PFSK-1 (cell line): ENCODE data around the gene CASP5.
A peak's percentile ranks its signal among the peaks of the same experiment; 100 is the strongest.

Experiments used
- FOXP2 ChIP-seq: optimal IDR thresholded peaks from 2 replicates; pipeline ENCODE3; 2011; ENCODE audit warnings: borderline replicate concordance, control low read depth, inconsistent platforms; ENCODE audit not compliant: insufficient read depth; ENCODE audit errors: extremely low read length, extremely low read depth
- POLR2AphosphoS5 ChIP-seq: IDR thresholded peaks from 2 replicates; pipeline ENCODE4 v1.6.1; 2012; ENCODE audit warnings: low read depth, mild to moderate bottlenecking, control low read depth, low read length, moderate library complexity
- REST ChIP-seq, 2 experiments: IDR thresholded peaks; 2 replicates each; pipeline versions ENCODE4 v1.6.1 to v1.8.0; 2011 to 2012; ENCODE audit warnings: low read depth in 2 of 2, low read length in 2 of 2, control low read depth in 1 of 2, inconsistent platforms in 1 of 2, mild to moderate bottlenecking in 1 of 2, moderate library complexity in 1 of 2; ENCODE audit not compliant: insufficient read depth in 1 of 2
- SIN3A ChIP-seq: IDR thresholded peaks from 2 replicates; pipeline ENCODE4 v1.6.1; 2012; ENCODE audit warnings: mild to moderate bottlenecking, low read length, moderate library complexity, borderline replicate concordance; ENCODE audit not compliant: insufficient read depth
- TAF1 ChIP-seq: IDR thresholded peaks from 2 replicates; pipeline ENCODE4 v1.6.1; 2012; ENCODE audit warnings: low read length, control low read depth, borderline replicate concordance; ENCODE audit not compliant: insufficient read depth

Gene CASP5

GRCh38 chr11:104968355-104968855 lies 54.6 kb downstream of the CASP5 start, which contains the start of gene CASP4:
Gene CASP4 (minus strand): TSS chr11:104968574. CDS start chr11:104968525, 49 bp downstream.
- TF ChIP-seq FOXP2 (no peak), POLR2AphosphoS5 (0 out of 2 replicates have a peak, but pooled peaks have one; percentile 24), SIN3A (peak; percentile 63; the same call in 1 of the 2 replicates), TAF1 (no peak), REST (IDR thresholded peaks at IDR 0.05; ENCODE audit: insufficient read depth in 1 of 2, low read depth in 2 of 2, low read length in 2 of 2) (no peak)

- TF ChIP-seq FOXP2 (no peak), POLR2AphosphoS5 (no peak), REST (IDR thresholded peaks at IDR 0.05; ENCODE audit: insufficient read depth in 1 of 2, low read depth in 2 of 2, low read length in 2 of 2) (no peak), SIN3A (no peak), TAF1 (no peak)
Measured at GRCh38 chr11:104967534-104968354, 55.2 kb downstream of the CASP5 start.

- TF ChIP-seq REST (IDR thresholded peaks at IDR 0.05; ENCODE audit: insufficient read depth in 1 of 2, low read depth in 2 of 2, low read length in 2 of 2) (no peak), SIN3A (no peak), POLR2AphosphoS5 (no peak), TAF1 (no peak), FOXP2 (no peak)
Measured at GRCh38 chr11:104965735-104966134, 57.2 kb downstream of the CASP5 start.

GRCh38 chr11:104964247-104964646 lies 58.7 kb downstream of the CASP5 start:
- TF ChIP-seq REST (IDR thresholded peaks at IDR 0.05; ENCODE audit: insufficient read depth in 1 of 2, low read depth in 2 of 2, low read length in 2 of 2) (no peak), TAF1 (no peak), FOXP2 (no peak), POLR2AphosphoS5 (no peak), SIN3A (no peak)
